WI38 (cell line): Measurements from ENCODE around the gene LY9.

Experiments
- H3K4me3 ChIP-seq: 2 replicates; pipeline ENCODE4 v1.5.1; 2011; ENCODE audit warnings: low read depth, mild to moderate bottlenecking, control low read depth, low read length
- TF ChIP-seq, protein P1 (sequence below): IDR thresholded peaks from 2 replicates; pipeline ENCODE4 v1.5.1; 2012; ENCODE audit warnings: low read depth, mild to moderate bottlenecking, control low read depth, low read length

Gene LY9

DNA sequence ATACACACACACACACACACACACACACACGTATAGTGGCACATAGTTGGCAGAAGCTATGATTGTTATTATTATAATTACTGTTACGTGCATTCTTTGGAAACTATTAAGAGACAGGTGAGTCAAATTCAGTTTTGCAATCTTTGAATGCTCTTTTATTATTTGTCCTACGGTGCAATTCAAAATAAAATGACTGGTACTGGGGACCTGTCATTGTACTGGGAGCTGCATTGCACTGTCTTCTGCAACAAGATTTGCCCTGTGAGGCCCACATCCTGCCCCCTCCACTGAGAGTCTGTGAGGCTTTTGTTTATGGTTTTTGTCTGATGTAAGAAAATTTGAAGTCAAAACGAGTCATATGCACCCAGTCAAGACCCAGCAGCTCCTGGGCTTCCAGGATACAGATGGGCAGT lies 1.9 kb downstream of the LY9 start:
- H3K4me3 ChIP-seq, result no peak overlapping the region
- TF ChIP-seq, protein P1, sequence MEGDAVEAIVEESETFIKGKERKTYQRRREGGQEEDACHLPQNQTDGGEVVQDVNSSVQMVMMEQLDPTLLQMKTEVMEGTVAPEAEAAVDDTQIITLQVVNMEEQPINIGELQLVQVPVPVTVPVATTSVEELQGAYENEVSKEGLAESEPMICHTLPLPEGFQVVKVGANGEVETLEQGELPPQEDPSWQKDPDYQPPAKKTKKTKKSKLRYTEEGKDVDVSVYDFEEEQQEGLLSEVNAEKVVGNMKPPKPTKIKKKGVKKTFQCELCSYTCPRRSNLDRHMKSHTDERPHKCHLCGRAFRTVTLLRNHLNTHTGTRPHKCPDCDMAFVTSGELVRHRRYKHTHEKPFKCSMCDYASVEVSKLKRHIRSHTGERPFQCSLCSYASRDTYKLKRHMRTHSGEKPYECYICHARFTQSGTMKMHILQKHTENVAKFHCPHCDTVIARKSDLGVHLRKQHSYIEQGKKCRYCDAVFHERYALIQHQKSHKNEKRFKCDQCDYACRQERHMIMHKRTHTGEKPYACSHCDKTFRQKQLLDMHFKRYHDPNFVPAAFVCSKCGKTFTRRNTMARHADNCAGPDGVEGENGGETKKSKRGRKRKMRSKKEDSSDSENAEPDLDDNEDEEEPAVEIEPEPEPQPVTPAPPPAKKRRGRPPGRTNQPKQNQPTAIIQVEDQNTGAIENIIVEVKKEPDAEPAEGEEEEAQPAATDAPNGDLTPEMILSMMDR, result no peak

DNA sequence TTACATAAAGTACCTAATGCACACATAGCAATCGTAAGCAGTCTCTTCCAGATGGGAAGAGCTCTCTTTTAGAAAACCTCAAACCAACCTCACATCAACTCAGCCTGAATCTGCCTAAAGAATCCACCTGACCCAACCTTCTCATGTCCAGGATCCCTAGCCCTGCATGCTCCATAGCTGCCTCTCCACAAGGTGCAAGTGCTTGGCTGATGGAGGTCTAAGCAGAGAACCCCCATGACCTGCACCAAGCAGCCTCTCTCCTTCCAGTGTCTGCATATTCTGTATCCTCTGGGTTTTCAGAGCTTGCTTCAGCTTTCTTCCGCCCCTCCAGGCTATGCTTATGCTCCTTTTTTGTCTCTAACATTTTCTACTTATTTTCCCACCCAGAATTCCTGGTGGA lies 2.5 kb downstream of the LY9 start:
- H3K4me3 ChIP-seq, result no peak overlapping the region
- TF ChIP-seq, protein P1, result no peak

DNA sequence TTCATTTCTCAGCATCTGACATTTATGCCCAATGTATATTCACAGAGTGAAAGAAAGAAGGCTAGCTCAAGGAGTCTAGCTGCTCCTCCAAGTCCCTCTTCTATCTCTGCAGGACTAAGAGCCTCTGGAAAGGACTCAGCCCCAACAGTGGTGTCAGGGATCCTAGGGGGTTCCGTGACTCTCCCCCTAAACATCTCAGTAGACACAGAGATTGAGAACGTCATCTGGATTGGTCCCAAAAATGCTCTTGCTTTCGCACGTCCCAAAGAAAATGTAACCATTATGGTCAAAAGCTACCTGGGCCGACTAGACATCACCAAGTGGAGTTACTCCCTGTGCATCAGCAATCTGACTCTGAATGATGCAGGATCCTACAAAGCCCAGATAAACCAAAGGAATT lies 3.7 kb downstream of the LY9 start:
- H3K4me3 ChIP-seq, result no peak overlapping the region
- TF ChIP-seq, protein P1, result no peak

DNA sequence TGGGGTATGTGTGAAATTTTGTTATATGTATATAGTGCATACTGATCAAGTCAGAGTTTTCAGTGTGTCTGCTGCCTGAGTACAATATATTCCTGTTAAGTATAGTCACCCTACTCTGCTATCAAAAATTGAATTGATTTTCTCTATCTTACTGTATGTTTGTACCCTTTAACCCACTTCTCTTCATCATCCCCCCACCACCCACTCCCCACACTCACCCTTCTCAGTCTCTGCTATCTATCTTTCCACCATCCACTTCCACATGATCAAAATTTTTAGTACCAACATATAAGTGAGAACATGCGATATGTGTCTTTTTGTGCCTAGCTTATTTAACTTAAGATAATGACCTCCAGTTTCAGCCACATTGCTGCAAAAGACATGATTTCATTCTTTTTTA lies 4.2 kb downstream of the LY9 start:
- H3K4me3 ChIP-seq, result no peak overlapping the region
- TF ChIP-seq, protein P1, result no peak

DNA sequence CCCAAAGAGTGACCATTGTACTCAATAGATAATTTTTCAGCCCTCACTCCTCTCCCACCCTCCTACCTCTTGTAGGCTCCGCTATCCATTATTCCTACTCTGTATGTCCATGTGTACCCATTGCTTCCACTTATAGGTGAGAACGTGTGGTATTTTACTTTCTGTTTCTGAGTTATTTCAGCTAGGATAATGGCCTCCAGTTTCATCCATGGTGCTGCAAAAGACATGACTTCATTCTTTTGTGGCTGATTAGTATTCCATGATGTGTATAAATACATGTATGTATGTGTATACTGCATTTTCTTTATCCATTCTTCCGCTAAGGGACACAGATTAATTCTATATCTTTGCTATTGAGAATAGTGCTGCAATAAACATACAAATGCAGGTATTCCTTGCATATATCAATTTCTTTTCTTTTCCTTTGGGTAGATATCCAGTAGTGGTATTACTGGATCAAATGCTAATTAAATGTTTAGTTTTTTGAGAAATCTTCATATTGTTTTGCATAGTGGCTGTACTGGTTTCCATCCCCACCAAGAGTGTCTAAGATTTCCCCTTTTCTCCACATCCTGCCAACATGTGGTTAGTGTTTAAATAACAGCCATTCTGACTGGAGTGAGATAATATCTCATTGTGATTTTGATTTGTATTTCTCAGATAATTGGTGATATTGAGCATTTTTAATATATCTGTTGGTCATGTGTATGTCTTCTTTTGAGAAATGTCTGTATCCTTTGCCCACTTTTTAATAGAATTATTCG lies 4.9 kb downstream of the LY9 start:
- TF ChIP-seq, protein P1, result no peak
- no peak overlapping the region for H3K4me3 ChIP-seq

DNA sequence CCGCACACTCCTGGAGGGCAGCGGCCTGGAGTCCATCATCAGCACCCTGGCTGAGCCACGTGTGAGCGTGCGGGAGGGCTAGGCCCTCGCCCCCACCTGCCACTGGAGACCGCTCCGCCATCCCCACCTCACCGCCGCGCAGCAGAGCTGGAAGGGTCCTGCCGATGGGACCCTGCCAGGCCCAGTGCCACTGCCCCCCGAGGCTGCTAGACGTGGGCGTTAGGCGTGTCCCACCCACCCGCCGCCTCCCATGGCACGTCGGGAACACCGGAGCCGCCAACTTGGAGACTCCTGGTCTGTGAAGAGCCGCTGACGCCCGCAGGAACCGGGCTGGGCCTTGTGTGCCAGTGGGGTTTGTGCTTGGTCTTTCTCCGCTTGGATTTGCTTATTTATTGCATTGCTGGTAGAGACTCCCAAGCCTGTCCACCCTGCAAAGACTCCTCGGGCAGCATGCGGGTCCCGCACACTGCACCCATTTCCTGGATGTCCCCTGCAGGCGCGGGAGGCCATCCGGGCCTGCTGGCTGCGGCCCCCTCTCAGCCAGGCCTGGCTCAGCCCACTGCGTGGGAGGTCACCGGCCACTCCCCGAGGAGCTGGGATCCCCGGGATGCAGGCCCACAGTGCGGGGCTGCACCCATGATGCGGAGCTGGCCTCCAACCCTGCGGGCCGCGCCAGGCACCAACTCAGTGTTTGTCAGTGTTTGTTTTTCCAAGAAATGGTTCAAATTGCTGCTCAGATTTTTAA lies 6.0 kb downstream of the LY9 start:
- TF ChIP-seq, protein P1, result no peak
- H3K4me3 ChIP-seq, result no peak overlapping the region

DNA sequence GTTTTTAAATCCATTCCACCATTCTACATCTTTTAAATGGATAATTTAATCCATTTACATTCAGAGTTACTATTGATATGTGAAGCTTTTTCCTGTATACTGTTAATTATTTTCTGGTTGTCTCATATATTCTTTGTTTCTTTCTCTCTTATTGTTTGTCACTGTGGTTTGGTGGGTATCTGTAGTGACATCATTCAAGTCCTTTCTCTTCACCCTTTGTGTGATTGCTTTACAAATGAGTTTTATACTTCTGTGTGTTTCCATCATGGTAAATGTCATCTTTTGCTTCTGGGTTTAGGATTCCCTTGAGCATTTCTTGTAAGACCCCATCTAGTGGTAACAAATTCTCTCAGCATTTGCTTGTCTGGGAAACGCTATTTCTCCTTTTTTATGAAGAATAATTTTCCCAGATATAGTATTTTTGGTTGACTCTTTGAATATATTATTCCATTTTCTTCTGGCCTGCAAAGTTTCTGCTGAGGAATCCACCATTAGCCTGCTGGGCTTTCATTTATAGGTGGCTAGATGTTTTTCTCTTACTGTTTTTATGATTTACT lies 10.2 kb downstream of the LY9 start:
- H3K4me3 ChIP-seq, result no peak overlapping the region
- TF ChIP-seq, protein P1, result no peak
